SK-N-SH (cell line): ENCODE measurements around the gene CNTD1. TPM values are rescaled to one million over a fixed set of nuclear protein-coding genes. Genes with fewer than 3 reads are reported as not detected.

Source experiments
- CTCF ChIA-PET: fragments of 300-600, 350-600 bp; formaldehyde crosslinking; extraction: SDS; loops from one replicate; lab custom pipeline; 2021; lab: Yijun Ruan, JAX
- POLR2A ChIA-PET: fragments of 350-600 bp; sonication (Branson Sonifier 250); formaldehyde crosslinking; extraction: SDS; loops from one replicate; lab custom pipeline; 2020; ENCODE audit warnings: antibody characterized with exemption, inconsistent platforms; lab: Yijun Ruan, JAX
- DNase-seq: peaks from one replicate; pipeline ENCODE4 v3.0.0; 2012
- H2AFZ ChIP-seq: fragments of 200-600 bp; sonication (generic); 2 replicates; pipeline ENCODE4 v1.8.1; 2016; ENCODE audit warnings: antibody characterized with exemption, mild to moderate bottlenecking, low read depth
- H3F3A ChIP-seq: fragments of 200-600 bp; sonication (generic); replicated peaks from 2 replicates; pipeline ENCODE3; 2016; ENCODE audit warnings: antibody characterized with exemption, mild to moderate bottlenecking; ENCODE audit not compliant: insufficient read depth
- H3K27ac ChIP-seq, 2 experiments: fragments of 200-500 bp in 1 of 2; fragments of 200-600 bp in 1 of 2; sonication (Bioruptor generic) in 1 of 2; sonication (generic), shearing (Covaris generic) in 1 of 2; 2 replicates each; pipeline versions ENCODE4 v1.5.1 to v1.6.1; 2014 to 2016; ENCODE audit warnings: low read depth in 2 of 2, inconsistent platforms in 1 of 2, low read length in 1 of 2, mild to moderate bottlenecking in 1 of 2, mixed read lengths in 1 of 2
- H3K27me3 ChIP-seq: fragments of 200-600 bp; sonication (generic), shearing (Covaris generic); 2 replicates; pipeline ENCODE4 v1.6.1; 2016; ENCODE audit warnings: mixed run types; ENCODE audit not compliant: insufficient read depth
- H3K36me3 ChIP-seq, 2 experiments: fragments of 200-500 bp in 1 of 2; fragments of 200-600 bp in 1 of 2; sonication (Bioruptor generic) in 1 of 2; sonication (generic) in 1 of 2; replicated peaks in 1 of 2; 2 replicates each; pipeline versions ENCODE3 to v1.5.1; 2014 to 2016; ENCODE audit warnings: low read length in 1 of 2, mild to moderate bottlenecking in 1 of 2; ENCODE audit not compliant: insufficient read depth in 2 of 2, control insufficient read depth in 1 of 2
- H3K4me1 ChIP-seq, 2 experiments: fragments of 200-500 bp in 1 of 2; fragments of 200-600 bp in 1 of 2; sonication (Bioruptor generic) in 1 of 2; sonication (generic), shearing (Covaris generic) in 1 of 2; 2 replicates each; pipeline versions ENCODE4 v1.5.1 to v1.6.1; 2014 to 2016; ENCODE audit warnings: low read depth in 1 of 2, low read length in 1 of 2, mixed run types in 1 of 2; ENCODE audit not compliant: insufficient read depth in 2 of 2, control insufficient read depth in 1 of 2
- H3K4me2 ChIP-seq: fragments of 200-600 bp; sonication (generic), shearing (Covaris generic); 2 replicates; pipeline ENCODE4 v1.6.1; 2017; ENCODE audit warnings: mixed run types
- H3K4me3 ChIP-seq, 2 experiments: fragments of 200-500 bp in 1 of 2; fragments of 200-600 bp in 1 of 2; sonication (Bioruptor generic) in 1 of 2; sonication (generic), shearing (Covaris generic) in 1 of 2; 2 replicates each; pipeline versions ENCODE4 v1.5.1 to v1.8.1; 2014 to 2016; ENCODE audit warnings: low read depth in 2 of 2, inconsistent platforms in 1 of 2, low read length in 1 of 2, mild to moderate bottlenecking in 1 of 2, mixed read lengths in 1 of 2, moderate library complexity in 1 of 2
- H3K79me2 ChIP-seq: fragments of 200-600 bp; sonication (generic); 2 replicates; pipeline ENCODE4 v1.8.1; 2017; ENCODE audit warnings: mild to moderate bottlenecking; ENCODE audit not compliant: insufficient read depth
- H3K9ac ChIP-seq: fragments of 200-600 bp; sonication (generic); 2 replicates; pipeline ENCODE4 v1.6.1; 2017; ENCODE audit warnings: mixed run types
- H3K9me2 ChIP-seq: fragments of 200-600 bp; sonication (generic); 2 replicates; pipeline ENCODE4 v1.6.1; 2017; ENCODE audit warnings: mixed run types
- H3K9me3 ChIP-seq: fragments of 200-600 bp; sonication (generic); 2 replicates; pipeline ENCODE4 v1.6.1; 2017; ENCODE audit warnings: mixed run types, mild to moderate bottlenecking, moderate library complexity
- H4K20me1 ChIP-seq: fragments of 200-600 bp; sonication (generic); 2 replicates; pipeline ENCODE4 v1.6.1; 2017; ENCODE audit warnings: mild to moderate bottlenecking, mixed run types; ENCODE audit not compliant: insufficient read depth
- CTCF ChIP-seq: fragments of 200-600 bp; sonication (generic); IDR thresholded peaks from 2 replicates; pipeline ENCODE4 v1.6.1; 2017; ENCODE audit warnings: antibody characterized with exemption, mild to moderate bottlenecking, moderate library complexity
- ELF1 ChIP-seq: IDR thresholded peaks from 2 replicates; pipeline ENCODE4 v1.4.0; 2012
- EP300 ChIP-seq, 2 experiments: IDR thresholded peaks; 2 replicates each; pipeline versions ENCODE4 v1.4.0 to v1.6.1; 2012; ENCODE audit warnings: borderline replicate concordance in 1 of 2, low read depth in 1 of 2, low read length in 1 of 2
- FOXJ3 ChIP-seq: sonication (generic); formaldehyde crosslinking; IDR thresholded peaks from 2 replicates; pipeline ENCODE4 v1.5.1; 2020; ENCODE audit warnings: mild to moderate bottlenecking, missing genetic modification reagents
- FOXM1 ChIP-seq: IDR thresholded peaks from 2 replicates; pipeline ENCODE4 v1.4.0; 2012; ENCODE audit warnings: low read depth, mild to moderate bottlenecking
- GABPA ChIP-seq: IDR thresholded peaks from 2 replicates; pipeline ENCODE4 v1.4.0; 2012; ENCODE audit warnings: low read depth, mild to moderate bottlenecking
- JUND ChIP-seq: IDR thresholded peaks from 2 replicates; pipeline ENCODE4 v1.4.0; 2012
- MAX ChIP-seq: IDR thresholded peaks from 2 replicates; pipeline ENCODE4 v1.4.0; 2012; ENCODE audit warnings: low read depth
- NFIC ChIP-seq: IDR thresholded peaks from 2 replicates; pipeline ENCODE4 v1.4.0; 2012; ENCODE audit warnings: borderline replicate concordance
- NRF1 ChIP-seq: IDR thresholded peaks from 2 replicates; pipeline ENCODE4 v1.6.1; 2012; ENCODE audit warnings: low read depth, mild to moderate bottlenecking, low read length
- RAD21 ChIP-seq: IDR thresholded peaks from 2 replicates; pipeline ENCODE4 v1.6.1; 2012; ENCODE audit warnings: mild to moderate bottlenecking, low read length
- RCOR1 ChIP-seq: fragments of 150-350 bp; IDR thresholded peaks from 2 replicates; pipeline ENCODE4 v1.6.1; 2017; ENCODE audit warnings: antibody characterized with exemption, low read length
- SIN3A ChIP-seq: IDR thresholded peaks from 2 replicates; pipeline ENCODE4 v1.6.1; 2012; ENCODE audit warnings: low read depth, mild to moderate bottlenecking, low read length, moderate library complexity, borderline replicate concordance
- TCF12 ChIP-seq: IDR thresholded peaks from 2 replicates; pipeline ENCODE4 v1.4.0; 2012
- TEAD4 ChIP-seq: IDR thresholded peaks from 2 replicates; pipeline ENCODE4 v1.4.0; 2012; ENCODE audit warnings: mild to moderate bottlenecking, borderline replicate concordance; ENCODE audit not compliant: insufficient read depth
- USF1 ChIP-seq: IDR thresholded peaks from 2 replicates; pipeline ENCODE4 v1.4.0; 2012; ENCODE audit warnings: low read depth, borderline replicate concordance
- ZBTB33 ChIP-seq: IDR thresholded peaks from 2 replicates; pipeline ENCODE4 v1.4.0; 2012; ENCODE audit warnings: low read depth, borderline replicate concordance
- WGBS: methylation state at CpG from one replicate; pipeline ENCODE4 v1.1.6; 2017; ENCODE audit warnings: low lambda C conversion rate; 5-methylcytosine and 5-hydroxymethylcytosine counted together
- polyA plus RNA-seq, 3 experiments: library from polyadenylated mRNA; depleted of rRNA; stranded (reverse); fragments of >200 nt; gene quantifications; 2 replicates each; pipeline ENCODE4 v1.2.3, GENCODE V29; 2012

The CNTD1 gene
- polyA plus RNA-seq, 1 of the 3 experiments (the other 2 are of a cell fraction) = not detected

- H2AFZ ChIP-seq = no peak overlapping the region
- CTCF ChIA-PET = interaction anchor here (0.5 to 2.4 kb wide), 5 partner anchors 10 to 443 kb away, joined by 3 to 7 read pairs (median 3); partner anchors contain the start of gene BECN1
- TF ChIP-seq EP300 (IDR thresholded peaks at IDR 0.05; ENCODE audit: borderline replicate concordance in 1 of 2, low read depth in 1 of 2, low read length in 1 of 2) (no peak), JUND (no peak), TCF12 (no peak), ELF1 (no peak), FOXM1 (no peak), USF1 (no peak), CTCF (no peak), NRF1 (no peak), ZBTB33 (no peak), MAX (no peak), TEAD4 (no peak), NFIC (no peak), RCOR1 (no peak), FOXJ3 (CRISPR knock-in tag) (no peak), SIN3A (no peak), GABPA (no peak), RAD21 (no peak)
- no peak overlapping the region for H3K4me2 ChIP-seq
- DNase-seq = no peak
- H4K20me1 ChIP-seq = no peaks in the 10 kb centered on the region
- H3K9me2 ChIP-seq = no peaks in the 10 kb centered on the region
- no peak overlapping the region for H3K27ac ChIP-seq
- H3F3A ChIP-seq = no peaks in the 10 kb centered on the region
- 55% methylated on average over 5 of the region's 9 CpGs for WGBS
- H3K27me3 ChIP-seq = no peaks in the 10 kb centered on the region
- no peaks in the 10 kb centered on the region for H3K9me3 ChIP-seq
- H3K4me1 ChIP-seq = peaks cover 0 to 4% of the 10 kb centered on the region in 2 experiments; a peak in 1 of 4 replicates
- no peaks in the 10 kb centered on the region for H3K79me2 ChIP-seq
- H3K4me3 ChIP-seq = no peak overlapping the region
- no peak overlapping the region for H3K9ac ChIP-seq
- H3K36me3 ChIP-seq = peaks cover 4 to 19% of the 10 kb centered on the region in 2 experiments
- POLR2A ChIA-PET = no interaction called here
Measured at GRCh38 chr17:42849031-42849430, 50.4 kb downstream of the CNTD1 start.
